K562 (cell line): ENCODE data around the gene KLHL22. TPM values are rescaled to one million over a fixed set of nuclear protein-coding genes. Genes with fewer than 3 reads are reported as not detected.

ENCODE experiments used
- ATAC-seq: fragments of 200-7000 bp; cut with Tn5 transposase; 3 replicates; pipeline ENCODE4 v1.9.1; 2020; ENCODE audit warnings: moderate library complexity
- BruUV-seq: library from RNA; stranded (reverse); fragments of 400-500 nt; replicated peaks from 2 replicates; lab custom pipeline; 2021; lab: Mats Ljungman, UMichigan
- CTCF ChIA-PET: fragments of 300-600 bp; formaldehyde crosslinking; extraction: SDS; loops from one replicate; lab custom pipeline; 2021; ENCODE audit warnings: low intra/inter-chr PET ratio; lab: Yijun Ruan, JAX
- POLR2A ChIA-PET: fragments of 300-600, 350-650 bp; sonication (Branson Sonifier 250); formaldehyde crosslinking; extraction: SDS; loops from one replicate; lab custom pipeline; 2021; ENCODE audit warnings: antibody characterized with exemption, inconsistent platforms; lab: Yijun Ruan, JAX
- DNase-seq, 4 experiments: peaks; one replicate each; pipeline versions ENCODE4 v3.0.0 to v3.0.0-alpha.2; 2011 to 2018; ENCODE audit warnings: low spot score in 3 of 4, mixed read lengths in 3 of 4; ENCODE audit errors: extremely low read depth in 1 of 4
- FAIRE-seq: peaks from 2 replicates; lab custom pipeline; 2011; peaks lifted over from hg19 to GRCh38; lab: Jason Lieb, UNC
- H2AFZ ChIP-seq: 2 replicates; pipeline ENCODE4 v1.6.0; 2011; ENCODE audit warnings: low read depth, low read length, control low read depth, inconsistent platforms
- H3K27ac ChIP-seq: fragments of 200-600 bp; 3 replicates; pipeline ENCODE4 v1.8.0; 2011; ENCODE audit warnings: low read depth, mild to moderate bottlenecking, control low read depth, inconsistent platforms, low read length, moderate library complexity, mixed read lengths; ENCODE audit errors: extremely low read depth
- H3K27me3 ChIP-seq, 2 experiments: fragments of 300-600 bp in 1 of 2; 2 replicates in 1 of 2; 3 replicates in 1 of 2; pipeline versions ENCODE4 v1.6.0 to v1.8.0; 2011; ENCODE audit warnings: inconsistent platforms in 2 of 2, low read length in 2 of 2, mild to moderate bottlenecking in 1 of 2, mixed read lengths in 1 of 2, moderate library complexity in 1 of 2; ENCODE audit not compliant: control insufficient read depth in 2 of 2, insufficient read depth in 2 of 2
- H3K36me3 ChIP-seq: fragments of 300-600 bp; 3 replicates; pipeline ENCODE4 v1.8.0; 2011; ENCODE audit warnings: mild to moderate bottlenecking, low read length, inconsistent platforms; ENCODE audit not compliant: control insufficient read depth, insufficient read depth
- H3K4me1 ChIP-seq, 2 experiments: fragments of 200-600 bp in 1 of 2; replicated peaks in 1 of 2; 2 replicates in 1 of 2; 3 replicates in 1 of 2; pipeline versions ENCODE4 v1.5.1 to v1.8.0; 2011; ENCODE audit warnings: inconsistent platforms in 2 of 2, low read length in 2 of 2, mild to moderate bottlenecking in 1 of 2, mixed read lengths in 1 of 2, moderate library complexity in 1 of 2; ENCODE audit not compliant: control insufficient read depth in 2 of 2, insufficient read depth in 2 of 2
- H3K4me2 ChIP-seq: 2 replicates; pipeline ENCODE4 v1.6.1; 2011; ENCODE audit warnings: low read length, control low read depth, inconsistent platforms, mixed read lengths; ENCODE audit not compliant: insufficient read depth
- H3K4me3 ChIP-seq: fragments of 200-600 bp; sonication (generic), shearing (Covaris generic); 2 replicates; pipeline ENCODE4 v1.5.1; 2016; ENCODE audit warnings: control low read depth, inconsistent platforms
- H3K79me2 ChIP-seq: fragments of 200-600 bp; 3 replicates; pipeline ENCODE4 v1.8.0; 2011; ENCODE audit warnings: low read length, inconsistent platforms; ENCODE audit not compliant: control insufficient read depth, insufficient read depth
- H3K9ac ChIP-seq, 2 experiments: 2 replicates each; pipeline versions ENCODE4 v1.6.0 to v1.6.1; 2011; ENCODE audit warnings: low read depth in 2 of 2, low read length in 2 of 2, control low read depth in 1 of 2, inconsistent platforms in 1 of 2, mild to moderate bottlenecking in 1 of 2, mixed read lengths in 1 of 2; ENCODE audit not compliant: insufficient read depth in 1 of 2
- H3K9me1 ChIP-seq: one replicate; pipeline ENCODE4 v1.6.0; 2011; ENCODE audit warnings: inconsistent platforms, mild to moderate bottlenecking, low read length, moderate library complexity; ENCODE audit not compliant: control insufficient read depth, insufficient read depth
- H3K9me3 ChIP-seq: replicated peaks from 2 replicates; pipeline ENCODE4 v1.5.1; 2011; ENCODE audit warnings: low read depth, low read length, inconsistent platforms; ENCODE audit not compliant: control insufficient read depth, insufficient read depth
- H4K20me1 ChIP-seq: replicated peaks from 2 replicates; pipeline ENCODE4 v1.6.1; 2011; ENCODE audit warnings: low read length, inconsistent platforms, mixed read lengths; ENCODE audit not compliant: control insufficient read depth, insufficient read depth
- E2F4 ChIP-seq: sonication (generic); formaldehyde crosslinking; IDR thresholded peaks from 2 replicates; pipeline ENCODE4 v1.8.0; 2022; ENCODE audit warnings: mild to moderate bottlenecking, low read depth, missing genetic modification reagents
- HBP1 ChIP-seq: fragments of 450-650 bp; formaldehyde crosslinking; IDR thresholded peaks from 2 replicates; pipeline ENCODE4 v1.4.0; 2022; ENCODE audit warnings: missing genetic modification characterization
- OTX1 ChIP-seq: fragments of 450-650 bp; formaldehyde crosslinking; IDR thresholded peaks from 2 replicates; pipeline ENCODE4 v1.4.0; 2022; ENCODE audit warnings: mild to moderate bottlenecking
- SIX5 ChIP-seq, 2 experiments: IDR thresholded peaks; 2 replicates each; pipeline ENCODE4 v1.6.1; 2011; ENCODE audit warnings: low read length in 2 of 2, borderline replicate concordance in 1 of 2, low read depth in 1 of 2, mild to moderate bottlenecking in 1 of 2, moderate library complexity in 1 of 2; ENCODE audit not compliant: insufficient read depth in 1 of 2
- THAP12 ChIP-seq: fragments of 250-450 bp; sonication (Bioruptor Pico); IDR thresholded peaks from 2 replicates; pipeline ENCODE4 v1.9.0; 2021; ENCODE audit warnings: mild to moderate bottlenecking, inconsistent platforms
- THAP7 ChIP-seq: fragments of 250-450 bp; sonication (Bioruptor Pico); IDR thresholded peaks from 2 replicates; pipeline ENCODE4 v1.5.0; 2021
- THRB ChIP-seq: fragments of 450-650 bp; formaldehyde crosslinking; conservative IDR thresholded peaks from 2 replicates; pipeline ENCODE4 v1.4.0; 2022; ENCODE audit warnings: mild to moderate bottlenecking, missing genetic modification characterization
- USF1 ChIP-seq: sonication (generic); formaldehyde crosslinking; IDR thresholded peaks from 2 replicates; pipeline ENCODE4 v1.9.0; 2022; ENCODE audit warnings: mild to moderate bottlenecking, missing genetic modification reagents
- ZNF280A ChIP-seq: fragments of 450-650 bp; IDR thresholded peaks from 2 replicates; pipeline ENCODE4 v1.6.1; 2018; ENCODE audit warnings: mild to moderate bottlenecking, low read depth; ENCODE audit not compliant: partially characterized antibody
- WGBS: fragments of 100-300 bp; shearing (Covaris generic); methylation state at CpG from one replicate; pipeline ENCODE4 v1.1.6; 2016; ENCODE audit warnings: low coverage, mixed read lengths; ENCODE audit not compliant: insufficient coverage; ENCODE audit errors: missing lambda C conversion rate; 5-methylcytosine and 5-hydroxymethylcytosine counted together
- in situ Hi-C: fragments of 300-500 bp; cut with MboI; formaldehyde crosslinking; loops from 4 replicates; pipeline ENCODE4 v1.15.0; 2018; ENCODE audit warnings: inconsistent platforms, mixed read lengths
- intact Hi-C: fragments of 100-400 bp; cut with micrococcal nuclease; formaldehyde crosslinking; loops from 2 replicates; pipeline ENCODE4 v1.14.2; 2022
- polyA plus RNA-seq, 8 experiments: library from polyadenylated mRNA; depleted of rRNA in 4 of 8; stranded (reverse) in 5 of 8; unstranded in 3 of 8; fragments of >200 nt; fragmentation: Nextera tagmentation in 2 of 8; fragmentation: Illumina TruSeq in 1 of 8; extraction: Ambion mirVana in 2 of 8; extraction: Trizol in 1 of 8; gene quantifications; 2 replicates each; pipeline versions ENCODE4 v1.2.1 to v1.2.3, GENCODE V29; 2011 to 2014; ENCODE audit warnings: inconsistent platforms in 1 of 8, missing spikeins in 1 of 8
- total RNA-seq, 7 experiments: library from RNA; depleted of rRNA in 6 of 7; stranded (reverse); fragments of >200 nt in 6 of 7; fragmentation: Illumina TruSeq in 2 of 7; extraction: Trizol in 2 of 7; gene quantifications; 2 replicates each; pipeline versions ENCODE4 v1.2.1 to v1.2.3, GENCODE V29; 2011 to 2021; ENCODE audit warnings: low replicate concordance in 1 of 7

Gene KLHL22
- total and polyA plus RNA-seq, 9 of the 15 experiments (the other 6 are each of a cell fraction or from before 2014, with no cell fraction given) = 1.3 to 25.6 (median 15.2) TPM

- BruUV-seq = no TSS peak
- 88% methylated on average over 15 of the region's 15 CpGs for WGBS
- peaks cover 84% of the 10 kb centered on the region for H3K36me3 ChIP-seq
- ChIA-PET POLR2A (interaction anchor here (0.6 to 68.9 kb wide), 4 partner anchors 11 to 79 kb away, joined by 3 to 1693 read pairs (median 850); partner anchors contain the start of gene MED15), CTCF (no interaction called here)
- H4K20me1 ChIP-seq = peaks cover 78% of the 10 kb centered on the region
- H3K9ac ChIP-seq = peak overlapping the region in 1 of 2 experiments; percentile 39; a peak in 2 of 4 replicates
- in situ Hi-C loops (no loop called here), intact Hi-C loops (no loop called here)
- H2AFZ ChIP-seq = no peak overlapping the region
- H3K27me3 ChIP-seq = no peaks in the 10 kb centered on the region
- peaks cover 95% of the 10 kb centered on the region for H3K79me2 ChIP-seq
- H3K9me3 ChIP-seq = no peaks in the 10 kb centered on the region
- no peak overlapping the region for H3K4me2 ChIP-seq
- no peak overlapping the region for H3K4me3 ChIP-seq
- ATAC-seq = peak; percentile 4; the same call in 2 of the 3 replicates
- peaks cover 14 to 52% of the 10 kb centered on the region in 2 experiments for H3K4me1 ChIP-seq
- H3K27ac ChIP-seq = no peak overlapping the region
- peaks cover 40% of the 10 kb centered on the region for H3K9me1 ChIP-seq
- no peak for FAIRE-seq
- no peak for DNase-seq
- TF ChIP-seq USF1 (peak; percentile 55; the same call in 1 of the 2 replicates), THAP7 (CRISPR knock-in tag) (no peak), THAP12 (CRISPR knock-in tag) (peak; percentile 58; the same call in 1 of the 2 replicates), ZNF280A (no peak), HBP1 (CRISPR knock-in tag) (peak; percentile 94), OTX1 (CRISPR knock-in tag) (peak; percentile 84; the same call in 1 of the 2 replicates), E2F4 (peak; percentile 26; the same call in 1 of the 2 replicates), THRB (CRISPR knock-in tag) (peak; percentile 89; the same call in 1 of the 2 replicates), SIX5 (IDR thresholded peaks at IDR 0.05; ENCODE audit: borderline replicate concordance in 1 of 2, insufficient read depth in 1 of 2, low read depth in 1 of 2, low read length in 2 of 2) (no peak)
Measured at GRCh38 chr22:20530368-20531153, 35.0 kb upstream of the KLHL22 start.
